HepG2 (cell line): Measurements from ENCODE around the gene RAP1GAP2. TPM values are rescaled to one million over a fixed set of nuclear protein-coding genes. Genes with fewer than 3 reads are reported as not detected.

Source experiments
- ATAC-seq: fragments of 200-7000 bp; cut with Tn5 transposase; 3 replicates; pipeline ENCODE4 v1.9.1; 2020; ENCODE audit warnings: mild to moderate bottlenecking, moderate library complexity
- BruUV-seq: library from RNA; stranded (reverse); fragments of 400-500 nt; replicated peaks from 2 replicates; lab custom pipeline; 2021; lab: Mats Ljungman, UMichigan
- CTCF ChIA-PET: fragments of 300-600 bp; formaldehyde crosslinking; extraction: SDS; loops from one replicate; lab custom pipeline; 2021; ENCODE audit warnings: low total read pairs, inconsistent platforms, low intra/inter-chr PET ratio; lab: Yijun Ruan, JAX
- POLR2A ChIA-PET: fragments of 350-600 bp; sonication (Branson Sonifier 250); formaldehyde crosslinking; loops from one replicate; lab custom pipeline; 2020; ENCODE audit warnings: antibody characterized with exemption, inconsistent platforms; lab: Yijun Ruan, JAX
- DNase-seq: peaks from one replicate; pipeline ENCODE4 v3.0.0-alpha.2; 2015; ENCODE audit warnings: low spot score
- FAIRE-seq: peaks from 3 replicates; lab custom pipeline; 2011; peaks lifted over from hg19 to GRCh38; lab: Jason Lieb, UNC
- H2AFZ ChIP-seq: one replicate; pipeline ENCODE4 v1.6.1; 2011; ENCODE audit warnings: low read length, inconsistent platforms
- H3K27ac ChIP-seq: fragments of 300-600 bp; 3 replicates; pipeline ENCODE4 v1.8.0; 2011; ENCODE audit warnings: mixed run types, mild to moderate bottlenecking, mixed read lengths, low read length, inconsistent platforms; ENCODE audit not compliant: insufficient read depth; ENCODE audit errors: extremely low read length
- H3K27me3 ChIP-seq, 2 experiments: fragments of 200-600 bp in 1 of 2; 2 replicates in 1 of 2; 3 replicates in 1 of 2; pipeline versions ENCODE4 v1.6.0 to v1.8.0; 2011; ENCODE audit warnings: low read length in 2 of 2, mild to moderate bottlenecking in 2 of 2, moderate library complexity in 2 of 2, inconsistent platforms in 1 of 2; ENCODE audit not compliant: insufficient read depth in 2 of 2, control insufficient read depth in 1 of 2
- H3K36me3 ChIP-seq, 2 experiments: fragments of 200-600 bp in 1 of 2; replicated peaks in 1 of 2; 2 replicates in 1 of 2; 3 replicates in 1 of 2; pipeline versions ENCODE4 v1.5.1 to v1.8.0; 2011; ENCODE audit warnings: low read length in 2 of 2, inconsistent platforms in 1 of 2; ENCODE audit not compliant: insufficient read depth in 2 of 2, control insufficient read depth in 1 of 2
- H3K4me1 ChIP-seq: 2 replicates; pipeline ENCODE4 v1.5.1; 2012; ENCODE audit warnings: low read length, inconsistent platforms; ENCODE audit not compliant: insufficient read depth
- H3K4me2 ChIP-seq: 2 replicates; pipeline ENCODE4 v1.6.0; 2011; ENCODE audit warnings: low read depth, low read length, inconsistent platforms
- H3K4me3 ChIP-seq, 3 experiments: fragments of 200-600 bp in 1 of 3; sonication (generic), shearing (Covaris generic) in 1 of 3; replicated peaks in 1 of 3; 2 replicates each; pipeline ENCODE4 v1.5.1; 2011 to 2016; ENCODE audit warnings: low read length in 3 of 3, inconsistent platforms in 2 of 3, low read depth in 2 of 3, mild to moderate bottlenecking in 2 of 3, control low read depth in 1 of 3, mixed read lengths in 1 of 3; ENCODE audit not compliant: insufficient read depth in 1 of 3
- H3K79me2 ChIP-seq: one replicate; pipeline ENCODE4 v1.6.1; 2011; ENCODE audit warnings: low read length, inconsistent platforms; ENCODE audit not compliant: insufficient read depth
- H3K9ac ChIP-seq: 2 replicates; pipeline ENCODE4 v1.6.0; 2011; ENCODE audit warnings: mild to moderate bottlenecking, low read depth, low read length, inconsistent platforms; ENCODE audit not compliant: insufficient read depth
- H3K9me3 ChIP-seq: 2 replicates; pipeline ENCODE4 v1.5.1; 2012; ENCODE audit warnings: mild to moderate bottlenecking, low read length
- H4K20me1 ChIP-seq: 2 replicates; pipeline ENCODE4 v1.6.0; 2011; ENCODE audit warnings: inconsistent platforms, mild to moderate bottlenecking, low read length, moderate library complexity; ENCODE audit not compliant: insufficient read depth
- JUND ChIP-seq: sonication (generic); formaldehyde crosslinking; IDR thresholded peaks from 2 replicates; pipeline ENCODE4 v1.8.0; 2022; ENCODE audit warnings: mild to moderate bottlenecking, missing genetic modification reagents
- KLF16 ChIP-seq, 2 experiments: sonication (generic) in 1 of 2; formaldehyde crosslinking in 1 of 2; IDR thresholded peaks; 2 replicates each; pipeline versions ENCODE4 v1.6.1 to v1.8.0; 2016 to 2023; ENCODE audit warnings: missing genetic modification reagents in 2 of 2, missing compliant biosample characterization in 1 of 2
- ZNF230 ChIP-seq: sonication (generic); formaldehyde crosslinking; IDR thresholded peaks from 2 replicates; pipeline ENCODE4 v1.4.0; 2020; ENCODE audit warnings: mild to moderate bottlenecking, missing genetic modification reagents
- ZNF256 ChIP-seq: sonication (generic); formaldehyde crosslinking; conservative IDR thresholded peaks from 2 replicates; pipeline ENCODE4 v1.4.0; 2020; ENCODE audit warnings: missing genetic modification reagents
- ZNF546 ChIP-seq: sonication (generic); formaldehyde crosslinking; conservative IDR thresholded peaks from 2 replicates; pipeline ENCODE4 v1.8.1; 2023; ENCODE audit warnings: mild to moderate bottlenecking, missing genetic modification reagents
- ZNF672 ChIP-seq: sonication (generic); formaldehyde crosslinking; IDR thresholded peaks from 2 replicates; pipeline ENCODE4 v1.8.1; 2022; ENCODE audit warnings: missing genetic modification reagents
- ZNF773 ChIP-seq: sonication (generic); formaldehyde crosslinking; IDR thresholded peaks from 2 replicates; pipeline ENCODE4 v1.4.0; 2020; ENCODE audit warnings: missing genetic modification reagents, borderline replicate concordance
- WGBS: methylation state at CpG from one replicate; pipeline ENCODE4 v1.1.6; 2017; ENCODE audit warnings: low lambda C conversion rate; 5-methylcytosine and 5-hydroxymethylcytosine counted together
- in situ Hi-C: cut with HindIII; loops from 2 replicates; pipeline ENCODE4 v1.10.0; 2017; ENCODE audit warnings: low pct_unique_long_range_greater_than_20kb; ENCODE audit not compliant: extremely low pct_ligation_motif_present
- intact Hi-C: fragments of 100-400 bp; cut with micrococcal nuclease; formaldehyde crosslinking; loops from one replicate; pipeline ENCODE4 v1.10.0; 2022; ENCODE audit not compliant: unreplicated experiment
- polyA plus RNA-seq, 8 experiments: library from polyadenylated mRNA; depleted of rRNA in 3 of 8; stranded (reverse) in 7 of 8; unstranded in 1 of 8; fragments of >200 nt; fragmentation: Illumina TruSeq in 4 of 8; extraction: Trizol in 4 of 8; gene quantifications; 2 replicates each; pipeline versions ENCODE4 v1.2.1 to v1.2.3, GENCODE V29; 2011 to 2016; ENCODE audit warnings: low read depth in 4 of 8, missing spikeins in 1 of 8, mixed read lengths in 1 of 8; ENCODE audit not compliant: insufficient read depth in 1 of 8
- total RNA-seq, 5 experiments: library from RNA; depleted of rRNA; stranded (reverse); fragments of >200 nt; fragmentation: Illumina TruSeq; extraction: Trizol; gene quantifications; 2 replicates each; pipeline ENCODE4 v1.2.3, GENCODE V29; 2016; ENCODE audit warnings: low read depth in 1 of 5

The RAP1GAP2 gene
- total and polyA plus RNA-seq, 2 of the 13 experiments (the other 11 are each of a cell fraction or from before 2014, with no cell fraction given): 10.9 to 12.0 TPM

- H3K27ac ChIP-seq: no peak overlapping the region
- BruUV-seq: no TSS peak
- H3K4me1 ChIP-seq: no peaks in the 10 kb centered on the region
- ChIA-PET POLR2A (no interaction called here), CTCF (no interaction called here)
- no peak overlapping the region for H3K4me3 ChIP-seq
- TF ChIP-seq ZNF230 (no peak), ZNF773 (CRISPR knock-in tag) (no peak), ZNF256 (no peak), KLF16 (CRISPR knock-in tag; IDR thresholded peaks at IDR 0.05) (no peak)
- intact Hi-C loops: no loop called here
- H3K4me2 ChIP-seq: no peak overlapping the region
- no peaks in the 10 kb centered on the region for H3K9me3 ChIP-seq
- no peak overlapping the region for H3K9ac ChIP-seq
- no peak for DNase-seq
- peaks cover 2 to 6% of the 10 kb centered on the region in 2 experiments; a peak in 4 of 5 replicates for H3K36me3 ChIP-seq
- FAIRE-seq: no peak
- H4K20me1 ChIP-seq: no peaks in the 10 kb centered on the region
- no peak for ATAC-seq
- H2AFZ ChIP-seq: no peak overlapping the region
- 88% methylated on average over 8 of the region's 9 CpGs for WGBS
- no peaks in the 10 kb centered on the region for H3K27me3 ChIP-seq
- in situ Hi-C loops: no loop called here
- no peaks in the 10 kb centered on the region for H3K79me2 ChIP-seq
Measured at GRCh38 chr17:3034578-3034920, 238.3 kb downstream of the RAP1GAP2 start.

- DNase-seq (no peak), ATAC-seq (no peak), FAIRE-seq (no peak)
- Histone ChIP-seq H3K27me3 (no peaks in the 10 kb centered on the region), H4K20me1 (no peaks in the 10 kb centered on the region), H3K27ac (no peak overlapping the region), H2AFZ (no peak overlapping the region), H3K4me3 (no peak overlapping the region), H3K4me2 (no peak overlapping the region), H3K36me3 (peaks cover 2 to 5% of the 10 kb centered on the region in 2 experiments; a peak in 4 of 5 replicates), H3K9me3 (no peaks in the 10 kb centered on the region), H3K79me2 (no peaks in the 10 kb centered on the region), H3K4me1 (no peaks in the 10 kb centered on the region), H3K9ac (no peak overlapping the region)
- in situ Hi-C loops (no loop called here), intact Hi-C loops (no loop called here)
- TF ChIP-seq ZNF672 (CRISPR knock-in tag) (no peak), JUND (CRISPR knock-in tag) (no peak), ZNF546 (no peak)
- POLR2A ChIA-PET: no interaction called here
- CTCF ChIA-PET: no interaction called here
- no TSS peak for BruUV-seq
- 71% methylated on average over 10 of the region's 13 CpGs for WGBS
Measured at GRCh38 chr17:3035256-3035967, 239.2 kb downstream of the RAP1GAP2 start.
